ENCODE data around the gene CDK10.
"Not testable (repeated sequence)": the region's sequence is repeated elsewhere in the genome, so short reads cannot be mapped to it uniquely, and the experiment has no call there.

CDK10 gene

DNA sequence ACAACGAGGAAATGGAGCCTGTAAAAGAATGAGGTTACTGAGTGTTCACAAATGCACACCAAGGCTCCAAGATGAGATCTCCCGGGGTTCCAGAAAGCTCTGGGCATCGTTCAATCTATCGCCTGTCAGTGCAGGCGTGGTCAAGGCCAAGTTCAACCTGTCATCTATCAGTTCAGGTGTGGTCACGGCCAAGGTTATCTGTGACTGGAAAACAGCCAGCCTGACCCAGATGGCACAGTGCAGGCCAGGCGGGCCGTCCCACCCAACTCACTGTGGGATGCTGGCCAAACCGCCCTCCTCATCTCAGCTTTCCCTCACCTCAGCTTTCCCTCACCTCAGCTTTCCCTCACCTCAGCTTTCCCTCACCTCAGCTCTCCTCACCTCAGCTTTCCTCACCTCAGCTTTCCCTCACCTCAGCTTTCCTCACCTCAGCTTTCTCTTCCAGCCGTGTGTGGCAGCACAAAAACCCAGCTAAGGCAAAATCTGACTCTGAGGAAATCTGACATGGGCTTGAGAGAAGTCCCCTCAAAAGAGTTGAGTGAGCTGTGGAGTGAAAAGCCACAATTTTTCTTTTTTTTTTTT is 31.3 kb upstream of the CDK10 start:
- POLR2A ChIA-PET (ENCODE audit: low non-redundant PET), result no interaction called here
- TF ChIP-seq, protein P1, sequence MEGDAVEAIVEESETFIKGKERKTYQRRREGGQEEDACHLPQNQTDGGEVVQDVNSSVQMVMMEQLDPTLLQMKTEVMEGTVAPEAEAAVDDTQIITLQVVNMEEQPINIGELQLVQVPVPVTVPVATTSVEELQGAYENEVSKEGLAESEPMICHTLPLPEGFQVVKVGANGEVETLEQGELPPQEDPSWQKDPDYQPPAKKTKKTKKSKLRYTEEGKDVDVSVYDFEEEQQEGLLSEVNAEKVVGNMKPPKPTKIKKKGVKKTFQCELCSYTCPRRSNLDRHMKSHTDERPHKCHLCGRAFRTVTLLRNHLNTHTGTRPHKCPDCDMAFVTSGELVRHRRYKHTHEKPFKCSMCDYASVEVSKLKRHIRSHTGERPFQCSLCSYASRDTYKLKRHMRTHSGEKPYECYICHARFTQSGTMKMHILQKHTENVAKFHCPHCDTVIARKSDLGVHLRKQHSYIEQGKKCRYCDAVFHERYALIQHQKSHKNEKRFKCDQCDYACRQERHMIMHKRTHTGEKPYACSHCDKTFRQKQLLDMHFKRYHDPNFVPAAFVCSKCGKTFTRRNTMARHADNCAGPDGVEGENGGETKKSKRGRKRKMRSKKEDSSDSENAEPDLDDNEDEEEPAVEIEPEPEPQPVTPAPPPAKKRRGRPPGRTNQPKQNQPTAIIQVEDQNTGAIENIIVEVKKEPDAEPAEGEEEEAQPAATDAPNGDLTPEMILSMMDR (conservative IDR thresholded peaks at IDR 0.05; ENCODE audit: low read depth), result no peak
- CTCF ChIA-PET, result no interaction called here
- peak overlapping the region; percentile 91 for H3K27ac ChIP-seq
- no peak for DNase-seq (ENCODE audit: low spot score)

DNA sequence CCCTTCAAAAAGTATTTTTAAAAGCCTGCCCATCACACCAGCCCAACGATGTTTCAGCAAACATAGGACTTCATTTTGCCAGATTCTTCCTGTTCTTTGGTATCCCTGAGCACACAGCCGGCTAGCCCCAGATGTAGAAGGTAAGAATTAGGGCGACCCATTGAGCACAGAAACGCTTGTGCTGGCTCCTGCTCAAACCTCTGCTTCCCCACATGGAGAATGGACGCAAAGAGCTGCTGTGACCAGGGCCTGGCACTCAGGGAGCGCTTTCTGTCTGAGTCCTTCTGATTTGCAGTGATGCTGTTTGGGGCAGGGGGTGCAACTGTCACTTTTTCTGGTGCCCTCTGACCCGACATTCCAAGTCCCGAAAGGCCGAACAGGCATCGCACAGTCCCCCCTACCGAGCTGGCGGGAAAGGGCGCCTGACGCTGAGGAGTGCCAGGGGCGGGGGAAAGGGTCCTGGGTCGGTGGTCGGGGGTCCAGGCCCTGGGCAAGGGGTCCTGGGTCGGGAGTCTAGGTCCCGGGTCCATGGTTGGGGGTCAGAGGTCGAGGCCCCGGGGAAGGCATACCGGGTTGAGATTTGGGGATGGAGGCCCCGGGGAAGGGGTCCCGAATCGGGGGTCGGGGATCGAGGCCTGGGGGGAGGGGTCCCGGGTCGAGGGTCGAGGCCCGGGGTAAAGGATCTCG is 29.9 kb upstream of the CDK10 start:
- no peak for DNase-seq (ENCODE audit: low spot score)
- ChIA-PET CTCF (no interaction called here), POLR2A (ENCODE audit: low non-redundant PET) (no interaction called here)
- TF ChIP-seq, protein P1 (conservative IDR thresholded peaks at IDR 0.05; ENCODE audit: low read depth), result no peak
- H3K27ac ChIP-seq, result peak overlapping the region; percentile 91

DNA sequence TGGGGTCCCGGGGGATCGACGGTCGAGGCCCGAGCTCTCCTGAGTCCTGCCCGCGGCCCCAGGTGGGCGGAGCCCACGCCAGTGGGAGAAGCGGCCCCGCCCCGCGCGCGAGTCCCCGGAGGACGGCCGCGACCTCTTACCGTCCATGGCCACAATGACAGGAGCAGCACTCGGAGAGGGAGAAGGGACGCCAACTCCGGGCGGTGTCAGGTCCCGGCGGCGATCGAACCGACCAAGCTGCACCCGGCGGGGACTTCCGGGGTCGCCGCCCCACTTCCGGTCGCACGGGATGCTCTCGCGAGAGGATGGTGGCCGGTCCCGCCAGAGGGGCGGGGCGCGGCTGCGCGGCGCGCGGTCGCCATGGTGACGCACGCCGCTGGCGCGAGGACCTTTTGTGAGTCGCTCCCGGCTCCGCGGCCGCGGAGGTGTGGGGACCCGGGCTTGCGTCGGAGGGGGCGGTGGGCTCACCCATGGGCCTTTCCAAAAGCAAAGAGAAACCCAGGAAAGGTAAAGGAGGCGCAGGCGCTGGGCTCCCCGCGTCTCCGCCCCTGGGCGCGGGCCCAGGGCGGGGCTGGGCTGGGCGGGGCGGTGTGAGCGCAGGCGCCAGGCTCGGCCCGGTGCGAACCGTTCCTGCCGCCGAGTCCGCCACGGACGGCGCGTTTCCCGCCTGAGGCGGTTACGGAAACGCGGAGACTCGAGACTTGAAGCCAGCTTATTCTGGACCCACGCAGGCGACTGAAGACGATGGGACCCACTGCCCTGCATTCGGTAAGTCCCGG is 28.9 kb upstream of the CDK10 start, which contains the start of the genes CHMP1A and SPATA33:
TSS of gene CHMP1A (minus strand) at position 267 of the 779 bp plus-strand sequence. CDS start at position 147, 120 bp downstream.
TSS of gene SPATA33 (plus strand) at position 395 of the 779 bp plus-strand sequence. CDS start at position 471, 76 bp downstream.
- ChIA-PET CTCF (interaction anchor here (0.7 to 1.0 kb wide), 3 partner anchors 42 to 82 kb away, joined by 3 to 5 read pairs (median 3); partner anchors contain the start of gene CPNE7), POLR2A (ENCODE audit: low non-redundant PET) (interaction anchor here (0.6 kb wide), 1 partner anchor 57 kb away, joined by 4 read pairs; no protein-coding TSS in a partner anchor)
- DNase-seq (ENCODE audit: low spot score), result peak; percentile 96
- peak within 1 kb of the TSS; percentile 91 for H3K27ac ChIP-seq
- TF ChIP-seq, protein P1 (conservative IDR thresholded peaks at IDR 0.05; ENCODE audit: low read depth), result no peak

DNA sequence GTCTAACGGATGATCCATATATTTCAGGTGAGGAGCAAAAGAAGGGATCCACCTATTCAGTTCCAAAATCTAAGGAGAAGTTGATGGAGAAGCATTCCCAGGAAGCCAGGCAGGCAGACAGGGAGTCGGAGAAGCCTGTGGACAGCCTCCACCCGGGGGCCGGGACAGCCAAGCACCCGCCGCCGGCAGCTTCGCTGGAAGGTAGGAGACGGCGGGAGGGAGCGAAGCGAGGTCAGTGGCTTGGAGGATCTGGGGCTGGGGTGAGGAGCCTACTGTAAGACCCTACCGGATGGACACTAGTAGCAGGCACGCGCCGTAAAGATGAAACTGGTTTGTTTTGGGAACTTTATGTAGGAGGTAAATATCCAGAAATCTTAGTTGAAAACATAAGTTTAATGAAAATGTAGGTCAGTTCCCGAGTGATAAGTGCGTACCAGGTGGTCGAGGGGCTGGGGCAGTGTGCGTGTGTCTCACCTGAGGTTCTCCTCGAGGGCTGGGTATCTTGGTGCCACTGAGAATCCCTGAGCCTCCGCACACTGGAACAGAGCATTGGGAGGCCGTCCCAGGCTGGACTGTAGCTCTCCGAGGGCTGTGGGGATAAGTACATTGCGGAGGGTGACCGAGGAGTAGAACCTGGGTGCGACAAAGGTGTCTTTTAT is 28.1 kb upstream of the CDK10 start:
- ChIA-PET CTCF (interaction anchor here (0.5 to 1.3 kb wide), 3 partner anchors 17 to 63 kb away, joined by 3 read pairs; no protein-coding TSS in a partner anchor), POLR2A (ENCODE audit: low non-redundant PET) (no interaction called here)
- TF ChIP-seq, protein P1 (conservative IDR thresholded peaks at IDR 0.05; ENCODE audit: low read depth), result no peak
- H3K27ac ChIP-seq, result peak overlapping the region; percentile 91
- peak; percentile 30 for DNase-seq (ENCODE audit: low spot score)

DNA sequence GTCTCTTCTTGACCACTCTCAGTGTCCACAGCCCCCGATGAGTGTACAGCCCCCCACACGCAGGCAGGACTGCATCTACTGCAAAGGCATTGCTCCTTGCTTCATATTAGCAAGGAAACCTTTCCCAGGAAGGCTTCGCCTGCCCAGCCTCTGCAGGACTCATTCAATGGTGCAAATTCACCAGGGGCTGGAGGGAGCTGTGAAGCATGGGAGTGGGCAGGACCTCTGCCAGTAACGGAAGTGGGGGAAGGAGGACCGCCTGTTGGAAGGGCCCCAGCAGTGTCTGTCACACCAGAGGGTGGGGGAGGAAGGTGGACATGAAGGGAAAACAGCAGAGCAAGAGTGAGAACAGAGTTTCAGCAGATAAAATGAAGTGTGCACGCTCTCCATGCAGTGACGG is 26.3 kb upstream of the CDK10 start:
- no peak for DNase-seq (ENCODE audit: low spot score)
- TF ChIP-seq, protein P1 (conservative IDR thresholded peaks at IDR 0.05; ENCODE audit: low read depth), result no peak
- ChIA-PET POLR2A (ENCODE audit: low non-redundant PET) (no interaction called here), CTCF (interaction anchor here (0.6 kb wide), 1 partner anchor 68 kb away, joined by 3 read pairs; no protein-coding TSS in a partner anchor)
- H3K27ac ChIP-seq, result peak overlapping the region; percentile 91

DNA sequence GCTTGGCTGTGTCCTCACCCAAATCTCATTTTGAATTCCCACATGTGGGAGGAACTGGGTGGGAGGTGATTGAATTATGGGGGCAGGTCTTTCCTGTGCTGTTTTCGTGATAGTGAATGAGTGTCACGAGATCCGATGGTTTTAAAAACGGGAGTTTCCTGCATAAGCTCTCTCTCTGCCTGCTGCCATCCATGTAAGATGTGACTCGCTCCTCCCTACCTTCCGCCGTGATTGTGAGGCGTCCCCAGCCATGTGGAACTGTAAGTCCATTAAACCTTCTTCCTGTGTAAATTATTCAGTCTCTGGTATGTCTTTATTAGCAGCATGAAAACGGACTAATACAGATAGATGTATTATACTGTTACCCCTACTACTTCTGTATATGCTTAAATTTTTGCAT is 25.3 kb upstream of the CDK10 start:
- CTCF ChIA-PET, result no interaction called here
- DNase-seq (ENCODE audit: low spot score), result no peak

DNA sequence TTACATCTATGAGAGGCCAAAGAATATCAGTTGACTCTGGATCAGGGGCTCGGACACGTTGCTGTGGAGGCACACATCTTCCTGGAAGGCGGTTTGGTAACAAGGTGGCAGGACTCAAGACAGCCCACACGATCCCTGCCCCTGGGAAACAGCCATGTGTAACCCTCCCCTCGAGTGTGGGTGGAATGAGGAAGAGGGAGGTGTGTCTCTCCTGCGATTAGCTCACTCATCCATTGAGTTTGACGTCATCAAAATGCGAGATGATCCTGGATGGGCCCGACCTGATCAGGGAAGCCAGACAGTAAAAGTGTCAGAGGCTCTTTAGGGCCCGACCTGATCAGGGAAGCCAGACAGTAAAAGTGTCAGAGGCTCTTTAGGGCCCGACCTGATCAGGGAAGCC is 22.3 kb upstream of the CDK10 start:
- POLR2A ChIA-PET (ENCODE audit: low non-redundant PET); DNase-seq (ENCODE audit: low spot score); H3K27ac ChIP-seq; CTCF ChIA-PET: not testable (repeated sequence)

More for the DNA sequence above, 25.3 kb upstream of the CDK10 start:
- POLR2A ChIA-PET (ENCODE audit: low non-redundant PET), result no interaction called here
- H3K27ac ChIP-seq, result peak overlapping the region; percentile 91; the same call in 1 of the 2 replicates
- TF ChIP-seq, protein P1 (conservative IDR thresholded peaks at IDR 0.05; ENCODE audit: low read depth), result no peak

Measured in RWPE1 (cell line).